Smooth muscle cell (in vitro differentiated cells): Measurements from ENCODE around the gene SGCE. TPM values are rescaled to one million over a fixed set of nuclear protein-coding genes. Genes with fewer than 3 reads are reported as not detected.
A peak's percentile ranks its signal among the peaks of the same experiment; 100 is the strongest.

Experiments used
- DNase-seq: peaks from one replicate; lab custom pipeline; 2025; ENCODE audit not compliant: unreplicated experiment; lab: John Stamatoyannopoulos, UW
- H2AFZ ChIP-seq: fragments of 200-600 bp; sonication (generic); 2 replicates; pipeline ENCODE4 v1.6.0; 2016; ENCODE audit warnings: antibody characterized with exemption, low read depth, mild to moderate bottlenecking
- H3F3A ChIP-seq: fragments of 200-600 bp; sonication (generic); 2 replicates; pipeline ENCODE4 v1.6.0; 2017; ENCODE audit warnings: antibody characterized with exemption, low read depth
- H3K27ac ChIP-seq: fragments of 200-600 bp; sonication (generic); 2 replicates; pipeline ENCODE4 v1.5.1; 2016; ENCODE audit warnings: low read depth, mild to moderate bottlenecking
- H3K27me3 ChIP-seq: fragments of 200-600 bp; sonication (generic); 2 replicates; pipeline ENCODE4 v1.6.1; 2016; ENCODE audit warnings: low read depth, mild to moderate bottlenecking
- H3K36me3 ChIP-seq: fragments of 200-600 bp; sonication (generic); 2 replicates; pipeline ENCODE4 v1.5.1; 2016; ENCODE audit warnings: low read depth
- H3K4me1 ChIP-seq: fragments of 200-600 bp; sonication (generic); 2 replicates; pipeline ENCODE4 v1.5.1; 2016; ENCODE audit warnings: low read depth
- H3K4me2 ChIP-seq: fragments of 200-600 bp; sonication (generic); 2 replicates; pipeline ENCODE4 v1.6.0; 2016; ENCODE audit warnings: mild to moderate bottlenecking
- H3K4me3 ChIP-seq: fragments of 200-600 bp; sonication (generic); 2 replicates; pipeline ENCODE4 v1.5.1; 2016; ENCODE audit warnings: mild to moderate bottlenecking
- H3K79me2 ChIP-seq: fragments of 200-600 bp; sonication (generic); 2 replicates; pipeline ENCODE4 v1.6.0; 2016; ENCODE audit warnings: low read depth, mild to moderate bottlenecking
- H3K9ac ChIP-seq: fragments of 200-600 bp; sonication (generic); 2 replicates; pipeline ENCODE4 v1.6.0; 2016; ENCODE audit warnings: low read depth
- H3K9me3 ChIP-seq: fragments of 200-600 bp; sonication (generic); replicated peaks from 2 replicates; pipeline ENCODE4 v1.5.1; 2016; ENCODE audit warnings: low read depth
- H4K20me1 ChIP-seq: fragments of 200-600 bp; sonication (generic); 2 replicates; pipeline ENCODE4 v1.6.0; 2016; ENCODE audit warnings: low read depth
- CTCF ChIP-seq: fragments of 200-600 bp; sonication (generic); IDR thresholded peaks from 2 replicates; pipeline ENCODE4 v1.5.1; 2017; ENCODE audit warnings: borderline replicate concordance, mild to moderate bottlenecking, antibody characterized with exemption; ENCODE audit not compliant: insufficient read depth, poor library complexity, severe bottlenecking
- WGBS: methylation state at CpG from one replicate; pipeline ENCODE4 v1.1.7; 2016; ENCODE audit warnings: low lambda C conversion rate; 5-methylcytosine and 5-hydroxymethylcytosine counted together
- polyA plus RNA-seq: library from polyadenylated mRNA; unstranded; fragments of >200 nt; fragmentation: Nextera tagmentation; extraction: Ambion mirVana; gene quantifications from 2 replicates; pipeline ENCODE4 v1.2.1, GENCODE V29; 2016
- total RNA-seq: library from RNA; depleted of rRNA; stranded (reverse); fragments of >200 nt; gene quantifications from 2 replicates; pipeline ENCODE4 v1.2.3, GENCODE V29; 2014

Gene SGCE
- total and polyA plus RNA-seq, 2 experiments from 2014 or later: 87.1 to 123 TPM

- no peak overlapping the region for H2AFZ ChIP-seq
Measured at GRCh38 chr7:94660006-94660405, 4.1 kb upstream of the SGCE start.

GRCh38 chr7:94658826-94659225, 2.9 kb upstream of the SGCE start:
- no peak for DNase-seq
- H3K9me3 ChIP-seq: no peaks in the 10 kb centered on the region
- no peak overlapping the region for H3K9ac ChIP-seq
- H4K20me1 ChIP-seq: peaks cover 4% of the 10 kb centered on the region
- H3K36me3 ChIP-seq: no peaks in the 10 kb centered on the region
- H3K27ac ChIP-seq: peak overlapping the region; percentile 21
- H3K4me2 ChIP-seq: peak overlapping the region; percentile 81
- peak overlapping the region; percentile 44 for H3K4me3 ChIP-seq
- no peak overlapping the region for H2AFZ ChIP-seq
- no peaks in the 10 kb centered on the region for H3K27me3 ChIP-seq
- peaks cover 10% of the 10 kb centered on the region for H3K79me2 ChIP-seq
- no peaks in the 10 kb centered on the region for H3F3A ChIP-seq
- TF ChIP-seq CTCF: no peak
- WGBS: 89% methylated on average over 2 of the region's 2 CpGs
- H3K4me1 ChIP-seq: peaks cover 9% of the 10 kb centered on the region

More at GRCh38 chr7:94660006-94660405, 4.1 kb upstream of the SGCE start:
- no peak for TF ChIP-seq CTCF
- Histone ChIP-seq H3F3A (no peaks in the 10 kb centered on the region), H3K4me1 (no peaks in the 10 kb centered on the region), H3K9ac (no peak overlapping the region), H3K4me3 (no peak overlapping the region), H3K4me2 (no peak overlapping the region), H3K27me3 (no peaks in the 10 kb centered on the region), H3K79me2 (no peaks in the 10 kb centered on the region), H3K9me3 (no peaks in the 10 kb centered on the region), H3K36me3 (no peaks in the 10 kb centered on the region), H4K20me1 (no peaks in the 10 kb centered on the region), H3K27ac (no peak overlapping the region)
- DNase-seq: no peak

- Histone ChIP-seq H3K4me1 (peaks cover 9% of the 10 kb centered on the region), H4K20me1 (peaks cover 6% of the 10 kb centered on the region), H3F3A (no peaks in the 10 kb centered on the region), H3K27me3 (no peaks in the 10 kb centered on the region), H2AFZ (no peak overlapping the region), H3K4me3 (peak overlapping the region; percentile 73), H3K27ac (no peak overlapping the region), H3K4me2 (peak overlapping the region; percentile 84), H3K9me3 (no peaks in the 10 kb centered on the region), H3K36me3 (no peaks in the 10 kb centered on the region), H3K79me2 (peaks cover 18% of the 10 kb centered on the region), H3K9ac (no peak overlapping the region)
- peak; percentile 49 for DNase-seq
- no peak for TF ChIP-seq CTCF
- 57% methylated on average over 20 of the region's 38 CpGs for WGBS
Measured at GRCh38 chr7:94657771-94658693, 2.1 kb upstream of the SGCE start.
